Adrenal gland (tissue), 19 donors: ENCODE measurements around the gene COL1A2. TPM values are rescaled to one million over a fixed set of nuclear protein-coding genes. Genes with fewer than 3 reads are reported as not detected.

Experiments used
- DNase-seq, 7 donors: peaks; one replicate each; pipeline ENCODE4 v3.0.0-alpha.2; 2019 to 2020
- H3K27ac ChIP-seq, 5 donors: fragments of 200-600 bp; sonication (generic) in 4 of 5; 1 replicate in 3 of 5; 2 replicates in 2 of 5; pipeline versions ENCODE4 v1.5.1 to v1.8.0; 2016 to 2020; ENCODE audit warnings: mild to moderate bottlenecking in 1 of 5
- H3K27me3 ChIP-seq: fragments of 200-600 bp; 2 replicates; pipeline ENCODE4 v1.8.0; 2021
- H3K36me3 ChIP-seq, 2 donors: fragments of 200-600 bp; replicated peaks in 1 of 2; 1 replicate in 1 of 2; 2 replicates in 1 of 2; pipeline versions ENCODE4 v1.5.1 to v1.8.0; 2018 to 2022
- H3K4me1 ChIP-seq, 2 donors: fragments of 200-600 bp; replicated peaks in 1 of 2; 1 replicate in 1 of 2; 2 replicates in 1 of 2; pipeline versions ENCODE4 v1.5.1 to v1.8.0; 2018 to 2021
- H3K4me3 ChIP-seq, 4 donors: fragments of 200-600 bp; sonication (generic) in 3 of 4; one replicate each; pipeline ENCODE4 v1.5.1; 2016 to 2018
- H3K9me3 ChIP-seq, 3 donors: fragments of 200-600 bp; sonication (generic) in 1 of 3; replicated peaks in 1 of 3; 1 replicate in 2 of 3; 2 replicates in 1 of 3; pipeline versions ENCODE4 v1.5.1 to v1.8.0; 2016 to 2021
- CTCF ChIP-seq, 6 experiments: fragments of 450-650 bp in 4 of 6; fragments of 200-600 bp in 2 of 6; sonication (generic) in 1 of 6; IDR thresholded peaks; 1 replicate in 5 of 6; 2 replicates in 1 of 6; pipeline versions ENCODE4 v1.5.1 to v1.8.0; 2016 to 2021; ENCODE audit warnings: antibody characterized with exemption in 6 of 6, mild to moderate bottlenecking in 2 of 6, moderate library complexity in 1 of 6
- POLR2A ChIP-seq, 2 donors: fragments of 450-650 bp; IDR thresholded peaks; one replicate each; pipeline ENCODE4 v1.6.1; 2017; ENCODE audit warnings: antibody characterized with exemption in 2 of 2, mild to moderate bottlenecking in 2 of 2, moderate library complexity in 1 of 2
- WGBS, 4 donors: extraction: QIAGEN DNeasy Blood & Tissue Kit in 2 of 4; methylation state at CpG; one replicate each; pipeline versions ENCODE4 v1.1.5 to v1.1.7; 2013 to 2017; 5-methylcytosine and 5-hydroxymethylcytosine counted together
- intact Hi-C, 2 donors: fragments of 100-400 bp; cut with DNase I; formaldehyde crosslinking; loops; one replicate each; pipeline versions ENCODE4 v1.14.1 to v1.15.0; 2022 to 2023
- long read RNA-seq, 10 donors: library from polyadenylated mRNA in 3 of 10; unstranded in 2 of 10; stranded (forward) in 1 of 10; transcript quantifications; one replicate each; pipeline ENCODE4 v2.0.0 and lab custom pipeline, GENCODE V29; 2021 to 2026
- polyA plus RNA-seq, 3 donors: library from polyadenylated mRNA; stranded (reverse); fragments of 200-250 nt in 2 of 3; fragments of 350-450 nt in 1 of 3; fragmentation: Illumina TruSeq in 1 of 3; extraction: RNeasy Lipid Tissue Mini Kit (QIAGEN cat#74804) in 1 of 3; gene quantifications; one replicate each; pipeline ENCODE4 v1.2.3, GENCODE V29; 2013 to 2014
- total RNA-seq, 9 donors: library from RNA; depleted of rRNA in 4 of 9; stranded (reverse); fragments of >200 nt in 4 of 9; fragments of 120-200 nt in 1 of 9; fragmentation: NEBNext Ultra II Directional in 1 of 9; extraction: Animal tissue kit (Norgen Biotek cat#: 25700) in 1 of 9; gene quantifications; one replicate each; pipeline versions ENCODE4 v1.1.0 to v1.2.4, GENCODE V29; 2013 to 2023
- donor health status: healthy with polysubstance abuse.
- donor health status: Bipolar disorder and iron deficiency.
- donor health status: DM: yes; HTN: yes; CAD: no.
- donor health status: DM: no; HTN: no; CAD: no.
- donor health status: DM: no; HTN: no; CAD: no.
- donor health status: DM: yes; HTN: yes; CAD: no.

The COL1A2 gene
- 100 to 1,000 TPM; 110 to 475 (median 192) TPM for total RNA-seq
- 100 to 1,000 TPM in 2 of 3 donors, 10 to 100 TPM in 1; 74.6 to 168 (median 109) TPM for polyA plus RNA-seq
- long read RNA-seq, donor 1, partial matches to known transcripts = 54 of 57 reads
- long read RNA-seq, donor 1, other reads (novel, unspliced or antisense) = 0 of 57 reads
- long read RNA-seq, donor 2, partial matches to known transcripts = 19 of 21 reads
- long read RNA-seq, donor 2, other reads (novel, unspliced or antisense) = 0 of 21 reads
- long read RNA-seq, donor 3, partial matches to known transcripts = 5 of 9 reads
- long read RNA-seq, donor 3, other reads (novel, unspliced or antisense) = 0 of 9 reads
- long read RNA-seq, donor 4, partial matches to known transcripts = 7 of 10 reads
- long read RNA-seq, donor 4, other reads (novel, unspliced or antisense) = 3 of 10 reads
- long read RNA-seq, donor 5, partial matches to known transcripts = 59 of 518 reads
- long read RNA-seq, donor 5, other reads (novel, unspliced or antisense) = 457 of 518 reads
- long read RNA-seq, donor 6, partial matches to known transcripts = 16 of 24 reads
- long read RNA-seq, donor 6, other reads (novel, unspliced or antisense) = 6 of 24 reads
- long read RNA-seq, donor 7, transcript COL1A2-203 (4 exons, 1,123 nt) = major isoform, 8 of 66 reads
- long read RNA-seq, donor 7, partial matches to known transcripts = 49 of 66 reads
- long read RNA-seq, donor 7, other reads (novel, unspliced or antisense) = 7 of 66 reads
- long read RNA-seq, donor 8, transcript COL1A2-203 (4 exons, 1,123 nt) = major isoform, 9 of 218 reads
- long read RNA-seq, donor 8, partial matches to known transcripts = 177 of 218 reads
- long read RNA-seq, donor 8, other reads (novel, unspliced or antisense) = 28 of 218 reads
- long read RNA-seq, donor 9, partial matches to known transcripts = 27 of 29 reads
- long read RNA-seq, donor 9, other reads (novel, unspliced or antisense) = 0 of 29 reads
- long read RNA-seq, donor 10, transcript COL1A2-203 (4 exons, 1,123 nt) = major isoform, 8 of 289 reads
- long read RNA-seq, donor 10, partial matches to known transcripts = 271 of 289 reads
- long read RNA-seq, donor 10, other reads (novel, unspliced or antisense) = 5 of 289 reads

- H3K4me1 ChIP-seq = peaks cover 5 to 11% of the 10 kb centered on the region in 2 donors
- WGBS, 4 donors = 19 to 29% (median 24%) methylated on average over 9 to 32 of the region's 32 CpGs
- intact Hi-C loops = loop anchor here (5.0 kb wide), 2 partner anchors 97 to 102 kb away; no protein-coding TSS in a partner anchor
- no peaks in the 10 kb centered on the region for H3K36me3 ChIP-seq
- peak within 1 kb of the TSS in 2 of 4 donors; percentile 21 to 47 for H3K4me3 ChIP-seq
- TF ChIP-seq POLR2A (IDR thresholded peaks at IDR 0.05) (no peak), CTCF (IDR thresholded peaks at IDR 0.05) (no peak)
- DNase-seq = peak; percentile 34 to 70 (median 55)
- peak within 1 kb of the TSS in 3 of 5 donors; percentile 54 to 89 (median 75) for H3K27ac ChIP-seq
- H3K9me3 ChIP-seq = no peaks in the 10 kb centered on the region
- no peaks in the 10 kb centered on the region for H3K27me3 ChIP-seq
Observed at GRCh38 chr7:94394437-94395140, at the start of gene COL1A2. Gene COL1A2 (plus strand): TSS chr7:94394895. CDS start chr7:94395032, 137 bp downstream.

DNA sequence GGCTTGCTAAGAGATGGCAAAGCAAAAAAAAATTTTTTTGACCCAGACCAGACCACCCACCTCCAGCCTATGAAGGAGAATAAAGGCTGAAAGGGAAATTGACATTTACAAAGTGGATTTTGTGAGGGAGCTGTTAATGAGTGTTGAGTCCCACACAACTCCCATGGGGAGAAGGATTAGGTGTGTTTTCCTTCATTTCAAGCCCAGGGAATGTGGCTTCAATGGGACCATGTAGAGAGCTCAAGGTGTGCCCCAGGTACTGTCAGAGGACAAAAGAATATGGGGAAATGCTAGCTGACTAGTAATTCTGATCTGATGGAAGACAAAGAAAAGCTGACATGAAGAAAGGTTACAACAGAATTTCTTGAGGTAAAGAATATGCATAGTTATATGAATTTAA is 48.8 kb upstream of the COL1A2 start:
- intact Hi-C loops = no loop called here
- no peak overlapping the region for H3K27ac ChIP-seq
- H3K4me3 ChIP-seq = no peak overlapping the region
- no peaks in the 10 kb centered on the region for H3K27me3 ChIP-seq
- H3K9me3 ChIP-seq = no peaks in the 10 kb centered on the region
- H3K4me1 ChIP-seq = no peaks in the 10 kb centered on the region
- no peak for DNase-seq
- TF ChIP-seq POLR2A (IDR thresholded peaks at IDR 0.05) (no peak), CTCF (IDR thresholded peaks at IDR 0.05) (no peak)
- no peaks in the 10 kb centered on the region for H3K36me3 ChIP-seq

GRCh38 chr7:94348142-94348541 is 46.6 kb upstream of the COL1A2 start:
- no peak for TF ChIP-seq CTCF (IDR thresholded peaks at IDR 0.05)
- no peak for TF ChIP-seq POLR2A (IDR thresholded peaks at IDR 0.05)
- H3K36me3 ChIP-seq = no peaks in the 10 kb centered on the region
- H3K27me3 ChIP-seq = no peaks in the 10 kb centered on the region
- H3K4me1 ChIP-seq = no peaks in the 10 kb centered on the region
- no peak overlapping the region for H3K27ac ChIP-seq
- no peaks in the 10 kb centered on the region for H3K9me3 ChIP-seq
- WGBS, 4 donors = 64 to 76% (median 71%) methylated on average over 3 of the region's 3 CpGs
- intact Hi-C loops = no loop called here
- no peak overlapping the region for H3K4me3 ChIP-seq
- DNase-seq = peak in 1 of 7 donors; percentile 7
